GM19468 (cell line): ENCODE data around the gene CD8A.
"Not testable (repeated sequence)": the region's sequence is repeated elsewhere in the genome, so short reads cannot be mapped to it uniquely, and the experiment has no call there.

ENCODE experiments used
- ATAC-seq: cut with Tn5 transposase; IDR thresholded peaks from one replicate; pipeline ENCODE4 v1.9.1; 2021; ENCODE audit warnings: mild to moderate bottlenecking, moderate library complexity, moderate number of reproducible peaks; ENCODE audit not compliant: unreplicated experiment; ENCODE audit errors: extremely low read depth

The CD8A gene

DNA sequence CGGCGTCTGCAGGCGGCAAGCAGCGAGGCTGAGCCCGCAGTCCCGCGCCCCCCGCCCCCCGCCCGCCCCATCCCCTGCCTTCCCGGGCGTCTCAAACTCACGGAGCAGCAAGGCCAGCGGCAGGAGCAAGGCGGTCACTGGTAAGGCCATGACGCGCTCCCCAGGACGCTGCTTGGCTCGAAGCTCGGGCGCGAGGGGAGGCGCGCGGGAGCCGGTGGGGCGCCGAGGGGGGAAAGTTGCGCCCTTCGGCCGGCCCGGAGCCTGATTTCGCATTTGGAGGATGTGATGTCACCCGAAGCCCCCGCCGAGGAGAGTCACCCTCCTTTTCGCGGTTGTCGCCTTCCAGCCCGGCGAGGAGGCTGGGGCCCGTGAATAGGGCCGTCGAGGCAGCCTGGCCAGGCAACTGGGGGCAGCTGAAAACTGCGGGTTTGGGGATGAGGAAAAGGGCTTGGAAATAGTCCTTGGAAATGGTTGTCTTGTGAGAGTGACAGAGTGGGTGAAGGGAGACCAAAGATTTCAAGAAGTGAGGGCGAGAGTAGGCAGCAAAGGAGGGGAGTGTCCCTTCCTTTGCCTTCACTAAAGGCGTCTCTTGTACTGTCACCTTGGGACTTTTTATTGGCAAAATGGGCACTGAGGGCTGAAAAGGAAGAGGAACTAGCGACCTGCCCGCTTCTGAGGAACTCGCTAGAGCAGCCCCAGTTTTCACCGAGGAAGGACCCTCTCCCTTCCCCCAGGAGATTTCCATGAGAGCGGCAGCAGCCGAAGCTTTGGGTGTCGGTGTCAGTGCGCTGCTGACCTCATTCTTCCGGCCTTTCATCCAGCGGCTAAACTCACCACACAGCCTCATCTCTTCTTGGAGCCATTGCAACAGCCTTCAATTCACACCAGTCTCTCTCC is at the start of gene CD8A:
CD8A (minus strand) TSS at position 238 of the 897 bp plus-strand sequence; CDS start at position 150, 88 bp downstream.
- no peak for ATAC-seq

GRCh38 chr2:86839871-86840548 is 49.3 kb upstream of the CD8A start:
- not testable (repeated sequence) for ATAC-seq

GRCh38 chr2:86839455-86839854 is 48.7 kb upstream of the CD8A start:
- ATAC-seq, result not testable (repeated sequence)

DNA sequence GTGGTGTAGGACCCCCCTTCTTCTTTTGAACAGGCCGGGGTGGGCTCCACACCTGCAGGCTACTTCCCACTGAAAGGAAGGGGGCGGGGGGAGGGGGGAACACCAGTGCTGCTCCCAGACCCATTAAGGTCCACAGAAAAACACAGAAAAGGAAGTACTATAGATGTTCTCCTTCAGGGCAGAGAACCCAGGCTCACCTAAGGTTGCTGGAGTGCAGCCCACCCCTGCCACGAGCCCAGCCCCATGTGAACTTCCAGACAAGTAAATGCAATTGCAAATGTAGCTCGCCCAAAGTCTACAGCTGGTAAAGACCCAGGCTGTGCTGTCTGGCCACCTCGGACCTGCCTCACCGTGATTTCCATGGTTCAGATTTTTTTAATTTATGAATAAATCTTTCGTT is 47.0 kb upstream of the CD8A start:
- not testable (repeated sequence) for ATAC-seq

GRCh38 chr2:86836915-86837695 is 46.4 kb upstream of the CD8A start:
- not testable (repeated sequence) for ATAC-seq

DNA sequence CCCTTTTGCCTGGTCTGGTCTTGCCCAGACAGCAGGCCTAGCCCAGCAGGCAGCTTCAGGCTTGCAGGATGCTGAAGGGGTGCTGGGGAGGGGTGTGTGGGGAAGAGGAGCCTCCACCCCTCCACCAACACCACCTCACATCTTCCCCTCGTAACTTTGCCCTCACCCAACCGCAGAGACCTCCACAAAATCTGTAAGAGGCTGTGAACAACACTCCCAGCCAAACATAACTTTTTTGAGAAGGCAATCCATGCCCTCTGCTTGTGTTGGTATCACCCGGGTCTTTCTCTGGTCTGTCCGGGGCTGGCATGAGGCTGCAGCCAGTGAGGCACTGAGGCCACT is 44.8 kb upstream of the CD8A start:
- ATAC-seq, result not testable (repeated sequence)

GRCh38 chr2:86833315-86833714 is 42.6 kb upstream of the CD8A start:
- no peak for ATAC-seq

- no peak for ATAC-seq
These were observed 41.8 kb upstream of the CD8A start for GRCh38 chr2:86832334-86833096.

DNA sequence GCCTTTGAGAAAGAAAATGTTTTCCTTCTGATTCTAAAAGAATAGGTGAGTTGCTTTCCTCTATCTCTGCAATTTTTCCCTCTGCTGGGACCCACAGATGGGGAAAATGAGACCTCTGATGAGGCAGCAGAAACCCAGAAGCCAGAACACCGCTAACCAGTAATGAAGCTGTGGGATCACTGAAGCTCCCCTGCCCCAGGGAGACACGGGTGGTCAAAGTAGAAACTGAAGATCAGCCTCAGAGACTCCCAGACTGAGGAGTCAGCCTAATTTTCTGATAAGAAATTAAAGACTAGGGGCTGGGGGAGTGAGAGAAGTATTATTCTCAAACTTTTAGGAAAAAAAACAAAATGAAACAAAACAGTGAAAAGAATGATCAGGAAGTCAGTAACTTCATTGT is 40.8 kb upstream of the CD8A start:
- no peak for ATAC-seq

- ATAC-seq, result no peak
These were observed 36.2 kb upstream of the CD8A start for GRCh38 chr2:86826951-86827350.

DNA sequence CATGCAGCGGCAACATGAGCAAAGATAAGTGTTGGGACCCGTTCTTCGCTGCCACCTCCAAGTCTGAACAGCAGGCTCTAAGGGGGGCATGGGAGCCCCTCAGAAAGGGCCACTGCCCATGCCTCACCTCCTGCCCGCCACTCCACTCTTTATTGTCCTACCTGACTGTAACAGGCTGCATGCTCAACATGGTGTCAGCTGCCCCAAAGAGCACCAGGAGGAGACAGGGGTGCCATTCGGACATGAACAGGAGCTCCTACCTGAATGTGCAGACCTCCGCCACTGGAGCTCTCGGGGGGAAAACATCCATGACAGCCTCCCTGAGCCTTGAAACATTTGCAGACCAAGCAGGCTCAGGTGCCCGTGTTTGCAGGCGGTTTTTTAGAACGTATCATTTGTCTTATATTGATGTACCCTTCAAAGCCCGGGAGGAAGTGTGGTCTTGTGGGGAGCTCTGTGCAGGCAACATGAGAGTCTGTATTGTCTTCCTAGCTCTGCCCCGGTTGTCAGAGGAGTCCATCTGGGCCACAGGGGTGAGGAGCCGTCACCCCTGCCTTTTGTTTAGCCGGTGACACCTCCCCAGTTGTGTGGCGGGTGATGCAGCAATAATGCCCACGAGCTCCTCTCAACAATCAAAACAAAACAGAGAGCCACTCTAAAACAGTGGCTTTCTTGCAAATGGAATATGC is 35.1 kb upstream of the CD8A start:
- ATAC-seq, result no peak

DNA sequence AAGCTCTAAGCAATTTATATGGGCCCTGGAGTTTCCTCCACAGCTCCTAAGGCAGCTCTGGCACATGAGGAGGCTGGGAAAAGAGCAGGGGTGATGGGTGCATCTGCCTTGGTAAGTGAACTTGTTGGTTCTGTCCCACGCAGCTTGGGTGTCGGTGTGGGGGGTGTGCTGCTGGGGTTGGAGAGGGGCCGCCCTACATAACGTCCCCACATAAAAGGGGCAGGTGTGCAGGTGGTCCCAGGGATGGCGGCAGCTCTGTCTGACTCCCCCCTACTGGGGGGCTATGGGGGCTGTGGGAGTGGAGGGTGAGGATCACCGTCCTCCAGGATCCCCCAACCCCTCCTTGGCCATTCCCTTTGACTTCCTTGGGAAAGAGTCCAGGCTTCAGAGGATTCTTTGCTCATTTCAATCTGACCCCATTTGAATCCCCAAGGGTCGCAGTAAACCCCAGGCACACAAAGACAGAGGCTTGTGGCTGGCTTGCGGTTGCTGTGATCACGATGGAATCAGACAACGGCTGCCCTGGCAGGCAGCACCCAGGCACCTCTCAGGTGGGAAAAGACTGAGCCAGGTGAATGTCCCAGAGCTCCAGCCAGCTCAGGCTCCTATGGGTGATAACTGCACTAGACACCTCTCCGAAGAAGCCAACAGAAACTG is 34.5 kb upstream of the CD8A start:
- no peak for ATAC-seq

- no peak for ATAC-seq
These were observed 32.1 kb upstream of the CD8A start for GRCh38 chr2:86822668-86823345.

GRCh38 chr2:86821842-86822241 is 31.1 kb upstream of the CD8A start:
- ATAC-seq, result no peak

- no peak for ATAC-seq
These were observed 30.6 kb upstream of the CD8A start for GRCh38 chr2:86821306-86821705.

- ATAC-seq, result no peak
These were observed 28.2 kb upstream of the CD8A start for GRCh38 chr2:86818957-86819356.

GRCh38 chr2:86818114-86818801 is 27.5 kb upstream of the CD8A start:
- no peak for ATAC-seq

- ATAC-seq, result no peak
These were observed 24.9 kb upstream of the CD8A start for GRCh38 chr2:86815611-86816010.
